Cardiac muscle cell (in vitro differentiated cells and primary cell): ENCODE results near the gene GARIN5A. TPM values are rescaled to one million over a fixed set of nuclear protein-coding genes. Genes with fewer than 3 reads are reported as not detected.
A peak's percentile ranks its signal among the peaks of the same experiment; 100 is the strongest.

Experiments used
- DNase-seq, 2 donors: peaks; one replicate each; pipeline versions ENCODE4 v3.0.0 to v3.0.0-alpha.2; 2010 to 2017; ENCODE audit warnings: low read depth in 1 of 2, low spot score in 1 of 2
- H3K27ac ChIP-seq: fragments of 200-600 bp; sonication (generic); 2 replicates; pipeline ENCODE4 v1.5.1; 2016
- H3K27me3 ChIP-seq: fragments of 200-600 bp; sonication (generic); 2 replicates; pipeline ENCODE4 v1.6.0; 2016; ENCODE audit warnings: control low read depth
- H3K36me3 ChIP-seq: fragments of 200-600 bp; sonication (generic); 2 replicates; pipeline ENCODE4 v1.5.1; 2016; ENCODE audit warnings: control low read depth
- H3K4me1 ChIP-seq: fragments of 200-600 bp; sonication (generic); 2 replicates; pipeline ENCODE4 v1.8.1; 2017; ENCODE audit warnings: low read depth, mild to moderate bottlenecking, mixed run types
- H3K4me3 ChIP-seq: fragments of 200-600 bp; sonication (generic); 2 replicates; pipeline ENCODE4 v1.5.1; 2016; ENCODE audit warnings: mild to moderate bottlenecking
- H3K9me3 ChIP-seq: fragments of 200-600 bp; sonication (generic); 2 replicates; pipeline ENCODE4 v1.5.1; 2017; ENCODE audit warnings: low read depth, mild to moderate bottlenecking, control low read depth
- CTCF ChIP-seq: IDR thresholded peaks from 2 replicates; pipeline ENCODE4 v1.5.1; 2012; ENCODE audit warnings: low read depth, mild to moderate bottlenecking, low read length
- polyA plus RNA-seq: library from polyadenylated mRNA; unstranded; fragments of >200 nt; fragmentation: Nextera tagmentation; extraction: Ambion mirVana; gene quantifications from 2 replicates; pipeline ENCODE4 v1.2.1, GENCODE V29; 2016
- total RNA-seq: library from RNA; depleted of rRNA; stranded (reverse); fragments of >200 nt; gene quantifications from 2 replicates; pipeline ENCODE4 v1.2.3, GENCODE V29; 2016

Gene GARIN5A
- total and polyA plus RNA-seq, 2 experiments from 2014 or later: 7.7 to 9.3 TPM

- Histone ChIP-seq H3K27me3 (no peaks in the 10 kb centered on the region), H3K9me3 (no peaks in the 10 kb centered on the region), H3K27ac (peak overlapping the region; percentile 100), H3K36me3 (peaks cover 26% of the 10 kb centered on the region), H3K4me3 (peak overlapping the region; percentile 99), H3K4me1 (peaks cover 17% of the 10 kb centered on the region)
- no peak for TF ChIP-seq CTCF
- no peak for DNase-seq
Measured at GRCh38 chr19:50498219-50499056, 21.8 kb upstream of the GARIN5A start.

GRCh38 chr19:50497022-50497405 lies 20.4 kb upstream of the GARIN5A start:
- Histone ChIP-seq H3K27ac (peak overlapping the region; percentile 100), H3K9me3 (no peaks in the 10 kb centered on the region), H3K27me3 (no peaks in the 10 kb centered on the region), H3K36me3 (peaks cover 26% of the 10 kb centered on the region), H3K4me1 (peaks cover 11% of the 10 kb centered on the region), H3K4me3 (peak overlapping the region; percentile 99)
- no peak for TF ChIP-seq CTCF
- DNase-seq: no peak

- Histone ChIP-seq H3K4me3 (peak overlapping the region; percentile 99), H3K27ac (peak overlapping the region; percentile 100), H3K27me3 (no peaks in the 10 kb centered on the region), H3K9me3 (no peaks in the 10 kb centered on the region), H3K4me1 (peaks cover 12% of the 10 kb centered on the region), H3K36me3 (peaks cover 26% of the 10 kb centered on the region)
- no peak for TF ChIP-seq CTCF
- DNase-seq: peak; percentile 49 to 52
Measured at GRCh38 chr19:50496189-50497021, 19.8 kb upstream of the GARIN5A start.

GRCh38 chr19:50495020-50495531 lies 18.4 kb upstream of the GARIN5A start:
- no peak for TF ChIP-seq CTCF
- no peaks in the 10 kb centered on the region for H3K9me3 ChIP-seq
- H3K27ac ChIP-seq: peak overlapping the region; percentile 100
- peak in 1 of 2 donors; percentile 38 for DNase-seq
- H3K4me1 ChIP-seq: peaks cover 10% of the 10 kb centered on the region
- peak overlapping the region; percentile 99 for H3K4me3 ChIP-seq
- H3K36me3 ChIP-seq: peaks cover 32% of the 10 kb centered on the region
- no peaks in the 10 kb centered on the region for H3K27me3 ChIP-seq

- Histone ChIP-seq H3K4me3 (peak overlapping the region; percentile 99), H3K27me3 (no peaks in the 10 kb centered on the region), H3K36me3 (peaks cover 35% of the 10 kb centered on the region), H3K27ac (peak overlapping the region; percentile 100), H3K9me3 (no peaks in the 10 kb centered on the region), H3K4me1 (peaks cover 10% of the 10 kb centered on the region)
- no peak for TF ChIP-seq CTCF
- DNase-seq: peak in 1 of 2 donors; percentile 42
Measured at GRCh38 chr19:50494186-50495019, 17.8 kb upstream of the GARIN5A start.
